GM21515 (cell line): ENCODE results near the gene EIF2B5.

Source experiments
- ATAC-seq: cut with Tn5 transposase; IDR thresholded peaks from one replicate; pipeline ENCODE4 v1.9.1; 2021; ENCODE audit not compliant: unreplicated experiment

EIF2B5 gene

DNA sequence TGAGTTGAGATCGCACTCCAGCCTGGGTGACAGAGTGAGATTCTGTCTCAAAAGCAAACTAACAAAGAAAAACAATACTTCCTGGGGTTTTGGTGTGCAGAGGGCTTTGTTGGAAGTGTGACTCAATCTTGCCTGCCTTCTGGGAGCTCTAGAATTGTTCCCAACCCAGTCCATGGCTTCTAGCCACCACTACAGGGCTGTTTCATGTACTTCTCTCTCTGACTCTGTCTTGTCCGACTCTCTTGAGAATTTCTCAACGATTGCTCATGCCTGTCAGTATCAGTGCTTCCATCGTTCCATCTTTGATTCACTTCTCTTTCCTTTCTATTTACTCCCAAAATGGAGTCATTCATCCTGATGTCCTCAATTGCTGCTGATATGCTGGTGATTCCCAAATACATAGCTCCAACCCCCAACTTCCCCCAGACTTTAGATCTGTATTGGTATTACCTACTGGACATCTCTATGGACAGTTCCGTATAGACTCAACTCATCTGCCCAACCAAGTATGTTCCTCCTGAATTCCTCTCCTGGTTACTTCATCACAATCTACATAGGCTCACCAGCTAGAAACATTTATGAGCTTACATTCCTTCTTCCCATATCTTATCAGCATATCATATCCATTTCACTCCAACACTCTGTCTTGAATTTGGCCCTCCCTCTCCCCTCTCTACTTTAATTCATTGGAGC is 37.7 kb downstream of the EIF2B5 start:
- ATAC-seq = no peak

DNA sequence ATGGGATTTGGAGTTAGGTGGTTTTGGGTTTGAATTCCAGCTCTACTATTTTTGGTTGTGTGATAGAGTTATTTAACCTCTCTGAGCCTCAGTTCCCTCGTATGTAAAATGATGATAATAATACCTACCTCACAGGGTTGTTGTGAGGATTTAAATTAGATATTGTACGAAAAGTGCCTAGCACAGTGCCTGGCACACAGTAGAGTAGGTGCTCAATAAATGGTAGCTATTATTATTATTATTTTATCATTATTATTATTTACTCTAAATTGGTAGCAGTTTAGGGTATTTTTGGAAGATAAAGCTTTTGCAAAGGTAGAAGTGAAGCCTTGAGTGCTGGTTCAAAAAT is 38.2 kb downstream of the EIF2B5 start:
- no peak for ATAC-seq

DNA sequence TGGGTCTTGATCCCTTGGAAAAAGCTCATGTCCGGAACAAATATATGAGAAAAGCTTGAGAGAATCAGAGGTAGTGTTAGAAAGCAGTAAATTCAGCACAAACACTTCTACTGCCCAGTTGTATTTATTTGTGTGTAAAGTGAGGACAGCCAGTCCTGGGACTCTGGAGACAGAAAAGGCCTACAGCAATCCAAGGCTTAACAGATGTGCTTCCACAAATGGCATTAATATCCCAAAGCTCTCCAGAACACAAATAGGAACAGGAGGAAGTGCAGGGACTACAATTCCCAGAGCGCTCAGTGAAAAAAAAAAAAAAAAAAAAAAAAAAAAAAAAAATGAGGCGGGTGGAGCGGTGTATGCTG is 39.1 kb downstream of the EIF2B5 start:
- ATAC-seq = no peak

DNA sequence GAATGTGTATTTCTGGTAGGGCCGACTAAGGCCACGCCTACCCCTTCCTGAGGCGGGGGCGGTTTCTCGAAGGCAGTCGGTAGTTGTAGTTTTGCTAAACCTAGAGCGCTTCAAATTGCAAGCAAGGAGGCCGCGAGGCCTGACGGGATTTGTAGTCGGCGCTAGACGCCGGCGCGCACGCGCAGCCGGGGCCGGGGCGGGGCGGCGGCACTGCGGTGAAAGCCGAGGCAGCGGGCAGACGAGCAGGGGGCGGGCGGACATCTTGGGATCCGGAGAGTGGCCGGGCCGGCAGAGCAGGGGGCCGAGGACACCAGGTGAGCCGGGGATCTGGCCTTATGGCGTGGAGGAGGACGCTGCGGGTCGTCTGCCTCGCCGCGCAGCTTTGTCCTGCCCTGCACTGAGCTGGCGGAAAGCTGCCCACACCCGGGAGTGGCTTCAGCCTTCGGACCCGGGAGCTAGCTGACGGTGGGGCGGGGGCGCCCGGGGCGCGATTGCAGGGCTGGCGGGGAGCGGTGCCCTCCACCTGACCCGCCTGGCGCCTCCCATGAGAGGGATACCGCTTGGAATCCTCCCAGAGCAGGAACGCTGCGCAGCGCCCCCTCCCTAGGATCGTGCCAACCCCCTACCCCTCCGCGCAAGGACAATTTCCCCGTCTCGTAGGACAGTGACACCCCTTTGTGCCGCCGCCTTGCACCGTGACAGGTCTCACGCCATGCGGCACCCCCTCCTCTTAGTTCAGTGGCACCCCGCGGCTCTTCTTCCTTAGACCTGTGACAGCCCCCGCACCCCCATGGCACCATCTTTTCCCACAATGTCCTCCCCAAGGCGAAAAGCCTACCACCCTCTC is 39.7 kb downstream of the EIF2B5 start, which contains the start of gene AP2M1:
AP2M1 (plus strand) TSS at position 210 of the 847 bp plus-strand sequence. CDS start 2,139 bp downstream, outside the sequence.
- peak; percentile 92 for ATAC-seq

DNA sequence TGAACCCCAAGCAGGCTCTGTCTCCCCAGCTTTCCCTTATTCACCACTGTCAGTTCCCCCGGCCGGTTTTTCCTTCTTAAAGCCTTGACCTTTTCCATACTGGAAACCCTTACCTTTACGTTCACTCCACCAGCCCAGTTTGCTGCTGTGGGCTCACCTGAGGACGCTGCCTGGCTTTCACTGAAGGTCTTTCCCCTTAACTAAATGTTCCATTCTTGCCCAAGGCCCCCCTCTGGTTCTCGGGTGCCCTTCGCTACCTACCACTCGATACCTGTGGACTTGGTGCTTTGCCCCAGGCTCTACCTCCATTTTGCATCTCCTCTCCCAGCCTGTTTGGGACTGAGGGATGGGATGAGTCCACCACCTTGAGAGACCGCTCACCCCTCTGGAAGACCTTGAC is 40.3 kb downstream of the EIF2B5 start:
- ATAC-seq = no peak

DNA sequence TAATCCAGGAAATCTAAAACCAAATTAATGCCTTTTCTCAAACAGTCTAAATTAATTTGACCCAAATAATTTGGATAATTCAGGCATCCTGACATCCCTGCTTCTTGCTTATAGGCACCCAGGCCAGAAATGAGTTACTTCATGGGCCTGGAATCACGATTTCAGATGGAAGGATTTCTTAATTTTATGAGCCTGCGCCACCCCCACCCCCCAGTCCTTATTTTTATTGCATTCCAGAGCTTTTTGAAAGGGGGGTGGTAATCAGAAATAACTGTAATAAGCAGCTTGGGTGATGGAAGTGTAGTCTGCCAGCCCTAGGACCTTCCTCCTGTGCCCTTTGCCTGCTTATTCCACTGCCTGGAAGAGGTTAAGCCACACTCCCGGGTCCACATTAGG is 40.8 kb downstream of the EIF2B5 start:
- no peak for ATAC-seq

DNA sequence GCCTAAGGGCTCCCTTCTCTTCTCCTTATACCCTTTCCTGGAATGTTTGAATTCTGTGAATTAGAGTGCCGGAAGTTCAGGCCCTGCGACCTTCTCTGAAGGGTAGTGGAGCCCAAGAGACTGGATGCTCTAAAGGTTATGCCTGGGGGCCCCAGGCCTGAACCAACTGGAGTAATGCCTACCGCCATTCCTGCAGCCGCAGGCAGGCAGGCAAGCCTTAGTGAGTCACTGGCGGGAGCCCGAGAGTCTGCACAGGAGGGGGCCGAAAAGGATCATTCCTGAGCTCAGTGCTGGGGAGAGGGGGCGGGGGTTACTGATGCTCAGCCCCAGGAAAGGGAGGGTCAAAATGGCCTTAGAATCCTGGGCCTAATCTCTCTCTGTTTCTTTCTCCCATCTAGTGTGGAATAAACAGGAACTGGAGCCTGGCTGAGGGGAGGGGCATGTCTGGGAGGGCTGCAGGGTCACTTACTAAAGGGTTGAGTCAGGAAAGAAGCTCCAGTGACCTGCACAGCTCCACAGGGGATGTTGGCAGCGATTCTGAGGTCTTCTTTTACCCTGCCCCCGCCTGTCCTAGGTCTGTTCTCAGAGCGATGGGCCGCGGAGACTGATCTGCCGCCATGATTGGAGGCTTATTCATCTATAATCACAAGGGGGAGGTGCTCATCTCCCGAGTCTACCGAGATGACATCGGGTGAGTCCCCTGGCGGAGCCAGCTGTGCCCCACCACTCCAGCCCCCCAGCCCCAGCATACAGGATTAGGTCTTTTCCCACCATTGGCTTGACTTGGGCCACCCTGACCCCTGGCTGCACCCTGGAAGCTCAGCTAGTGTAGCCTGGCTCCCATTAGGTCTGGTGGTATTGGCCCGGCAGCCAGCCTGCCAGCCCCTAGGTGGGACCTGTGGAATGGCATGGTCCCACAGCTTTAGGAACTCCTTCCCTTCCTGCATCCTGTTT is 41.5 kb downstream of the EIF2B5 start:
- ATAC-seq = no peak

DNA sequence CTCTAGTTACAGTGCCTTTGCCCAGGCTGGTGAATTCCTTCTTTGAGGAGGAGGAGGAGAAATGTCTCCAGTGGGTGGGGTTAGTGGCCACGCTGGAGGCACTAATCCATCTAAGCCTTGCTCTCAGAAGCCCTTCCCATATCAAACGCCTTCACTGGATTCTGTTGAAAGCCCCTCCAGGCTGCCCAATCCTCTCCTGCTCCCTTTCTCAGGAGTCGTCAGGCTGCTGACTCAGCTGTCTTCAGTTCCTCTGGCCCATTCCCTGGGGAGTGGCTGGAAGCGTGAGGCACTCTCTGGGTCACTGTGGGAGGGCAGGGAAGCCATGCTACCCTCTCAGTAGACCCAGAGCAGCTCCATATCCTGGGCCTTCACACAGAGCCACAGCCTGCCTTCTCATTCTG is 42.2 kb downstream of the EIF2B5 start:
- no peak for ATAC-seq

DNA sequence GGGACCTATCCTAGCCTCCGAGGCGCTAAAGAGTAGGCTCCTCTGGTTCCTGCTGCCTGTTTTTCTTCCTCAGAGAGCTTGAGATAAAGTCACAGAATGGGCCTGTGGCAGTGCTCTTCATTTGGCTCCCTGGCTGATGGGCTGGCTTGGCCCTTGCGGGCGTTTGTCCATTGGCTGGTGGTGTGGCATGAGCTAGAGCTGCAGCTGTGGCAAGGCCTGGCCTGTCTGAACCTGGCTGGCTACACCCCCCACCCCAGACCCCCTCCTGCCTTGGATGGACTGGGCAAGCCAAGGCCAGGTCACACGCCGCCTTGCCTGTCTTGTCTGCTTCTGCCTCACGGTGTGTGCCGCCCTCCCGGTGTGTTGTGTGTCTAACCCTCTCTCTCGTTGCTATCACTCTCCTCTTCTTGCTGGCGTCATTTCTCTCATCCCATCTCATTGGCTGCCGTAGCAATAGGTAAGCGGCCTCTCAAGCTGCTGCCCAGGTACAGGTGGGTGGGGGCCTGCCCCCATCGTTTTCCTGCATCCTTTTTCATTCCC is 42.7 kb downstream of the EIF2B5 start:
- no peak for ATAC-seq

DNA sequence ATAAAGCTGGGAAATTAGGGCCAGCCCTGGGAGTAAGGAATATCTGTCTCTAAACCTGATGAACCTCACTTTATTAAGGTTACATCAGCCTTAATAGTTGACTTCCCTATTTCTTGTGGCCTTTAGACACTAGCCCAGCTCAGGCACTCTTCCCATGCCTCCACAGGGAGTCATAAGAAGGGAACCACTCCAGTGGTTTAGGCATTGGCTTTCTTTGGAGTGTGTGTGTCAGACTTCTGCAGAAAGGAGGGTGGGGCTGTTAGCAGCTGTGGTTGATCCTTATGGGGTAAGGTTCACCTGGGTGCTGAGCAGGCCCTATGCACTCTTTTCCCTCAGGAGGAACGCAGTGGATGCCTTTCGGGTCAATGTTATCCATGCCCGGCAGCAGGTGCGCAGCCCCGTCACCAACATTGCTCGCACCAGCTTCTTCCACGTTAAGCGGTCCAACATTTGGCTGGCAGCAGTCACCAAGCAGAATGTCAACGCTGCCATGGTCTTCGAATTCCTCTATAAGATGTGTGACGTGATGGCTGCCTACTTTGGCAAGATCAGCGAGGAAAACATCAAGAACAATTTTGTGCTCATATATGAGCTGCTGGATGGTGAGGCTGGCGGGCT is 43.5 kb downstream of the EIF2B5 start:
- no peak for ATAC-seq

DNA sequence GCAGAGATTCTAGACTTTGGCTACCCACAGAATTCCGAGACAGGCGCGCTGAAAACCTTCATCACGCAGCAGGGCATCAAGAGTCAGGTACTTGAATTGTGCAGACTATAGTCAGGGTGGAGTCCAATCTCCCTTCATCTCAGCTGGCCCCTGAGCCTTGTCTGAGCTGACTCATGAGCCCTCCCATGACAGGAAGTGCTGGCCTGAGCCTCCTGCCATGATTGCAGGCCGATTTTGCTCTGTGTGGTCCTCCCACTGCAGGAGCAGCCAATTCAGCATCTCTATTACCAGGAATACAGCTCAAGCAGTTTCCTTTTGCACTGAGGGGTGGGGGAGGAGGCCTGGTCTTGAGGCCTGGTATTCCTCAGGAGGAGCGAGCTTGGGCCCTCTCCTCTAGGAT is 45.0 kb downstream of the EIF2B5 start:
- ATAC-seq = no peak

DNA sequence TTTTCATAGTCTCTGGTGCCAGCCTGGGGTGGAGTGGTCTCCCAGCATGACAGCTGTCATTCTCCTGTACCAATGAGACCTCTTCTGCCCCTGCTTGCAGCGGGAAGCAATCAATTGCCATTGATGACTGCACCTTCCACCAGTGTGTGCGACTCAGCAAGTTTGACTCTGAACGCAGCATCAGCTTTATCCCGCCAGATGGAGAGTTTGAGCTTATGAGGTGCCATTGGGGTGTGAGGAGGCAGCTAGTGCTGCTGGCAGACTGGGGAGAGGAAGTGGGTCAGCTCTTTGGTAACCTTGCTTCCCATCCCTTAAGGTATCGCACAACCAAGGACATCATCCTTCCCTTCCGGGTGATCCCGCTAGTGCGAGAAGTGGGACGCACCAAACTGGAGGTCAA is 46.4 kb downstream of the EIF2B5 start:
- no peak for ATAC-seq

DNA sequence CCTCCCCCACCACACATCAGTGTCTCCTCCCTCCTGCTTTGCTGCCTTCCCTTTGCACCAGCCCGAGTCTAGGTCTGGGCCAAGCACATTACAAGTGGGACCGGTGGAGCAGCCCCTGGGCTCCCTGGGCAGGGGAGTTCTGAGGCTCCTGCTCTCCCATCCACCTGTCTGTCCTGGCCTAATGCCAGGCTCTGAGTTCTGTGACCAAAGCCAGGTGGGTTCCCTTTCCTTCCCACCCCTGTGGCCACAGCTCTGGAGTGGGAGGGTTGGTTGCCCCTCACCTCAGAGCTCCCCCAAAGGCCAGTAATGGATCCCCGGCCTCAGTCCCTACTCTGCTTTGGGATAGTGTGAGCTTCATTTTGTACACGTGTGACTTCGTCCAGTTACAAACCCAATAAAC is 48.5 kb downstream of the EIF2B5 start:
- no peak for ATAC-seq

DNA sequence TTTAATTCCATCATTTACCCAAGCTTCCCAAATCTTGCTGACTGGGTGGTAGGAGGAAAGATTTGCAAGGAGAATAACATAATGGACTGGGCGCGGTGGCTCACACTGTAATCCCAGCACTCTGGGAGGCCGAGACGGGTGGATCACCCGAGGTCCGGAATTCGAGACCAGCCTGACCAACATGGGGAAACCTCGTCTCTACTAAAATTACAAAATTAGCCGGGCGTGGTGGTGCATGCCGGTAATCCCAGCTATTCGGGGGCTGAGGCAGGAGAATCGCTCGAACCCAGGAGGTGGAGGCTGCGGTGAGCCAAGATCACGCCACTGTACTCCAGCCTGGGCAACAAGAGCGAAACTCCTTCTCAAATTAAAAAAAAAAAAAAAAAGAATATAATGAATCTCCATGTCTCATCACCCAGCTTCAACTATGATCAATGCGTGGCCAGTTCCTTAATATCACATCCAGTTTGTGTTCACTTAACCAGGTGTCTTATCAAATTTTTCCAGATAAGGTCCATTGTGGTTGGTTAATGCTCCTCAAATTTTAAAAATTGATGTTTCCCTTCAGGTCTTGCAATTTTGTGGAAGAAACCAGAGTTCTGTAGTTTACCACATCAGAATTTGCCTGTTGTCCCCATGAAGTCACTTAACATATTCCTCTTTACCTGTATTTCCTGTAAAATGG is 49.5 kb downstream of the EIF2B5 start:
- no peak for ATAC-seq

DNA sequence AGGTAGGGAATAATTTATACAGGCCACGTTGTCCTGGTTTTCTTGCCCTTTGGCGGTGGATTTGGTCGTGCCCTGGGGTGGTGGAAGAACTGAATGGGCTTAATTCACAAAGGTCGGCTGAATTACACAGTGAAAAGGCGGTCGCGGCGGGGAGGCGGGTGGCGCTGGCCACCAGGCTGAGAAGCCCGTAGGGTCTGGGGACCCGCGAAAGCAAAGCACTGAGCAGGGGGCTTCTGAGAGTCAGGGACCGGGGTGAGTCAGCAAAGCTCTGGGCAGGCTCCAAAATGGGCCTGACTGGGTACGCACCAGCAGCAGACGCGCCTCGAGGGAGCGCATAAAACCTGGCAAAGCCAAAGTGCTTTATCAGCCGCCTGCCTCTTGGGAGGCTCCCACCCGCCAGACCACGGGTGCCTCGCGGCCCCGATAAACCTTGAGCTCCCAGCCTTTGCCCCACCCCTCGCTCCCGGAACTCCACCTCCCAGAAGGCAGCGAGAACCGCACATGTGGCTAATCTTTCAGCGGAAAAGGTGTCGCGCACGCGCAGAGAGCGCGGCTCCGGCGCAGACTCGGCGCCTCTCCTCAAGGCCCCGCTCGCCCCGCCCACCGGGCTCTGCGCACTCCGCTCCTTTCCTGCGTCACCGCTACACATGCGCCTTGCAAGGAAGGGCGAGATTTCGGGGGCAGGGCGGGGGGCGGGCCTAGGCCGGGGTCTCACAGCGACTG is 50.5 kb downstream of the EIF2B5 start:
- ATAC-seq = peak; percentile 85

DNA sequence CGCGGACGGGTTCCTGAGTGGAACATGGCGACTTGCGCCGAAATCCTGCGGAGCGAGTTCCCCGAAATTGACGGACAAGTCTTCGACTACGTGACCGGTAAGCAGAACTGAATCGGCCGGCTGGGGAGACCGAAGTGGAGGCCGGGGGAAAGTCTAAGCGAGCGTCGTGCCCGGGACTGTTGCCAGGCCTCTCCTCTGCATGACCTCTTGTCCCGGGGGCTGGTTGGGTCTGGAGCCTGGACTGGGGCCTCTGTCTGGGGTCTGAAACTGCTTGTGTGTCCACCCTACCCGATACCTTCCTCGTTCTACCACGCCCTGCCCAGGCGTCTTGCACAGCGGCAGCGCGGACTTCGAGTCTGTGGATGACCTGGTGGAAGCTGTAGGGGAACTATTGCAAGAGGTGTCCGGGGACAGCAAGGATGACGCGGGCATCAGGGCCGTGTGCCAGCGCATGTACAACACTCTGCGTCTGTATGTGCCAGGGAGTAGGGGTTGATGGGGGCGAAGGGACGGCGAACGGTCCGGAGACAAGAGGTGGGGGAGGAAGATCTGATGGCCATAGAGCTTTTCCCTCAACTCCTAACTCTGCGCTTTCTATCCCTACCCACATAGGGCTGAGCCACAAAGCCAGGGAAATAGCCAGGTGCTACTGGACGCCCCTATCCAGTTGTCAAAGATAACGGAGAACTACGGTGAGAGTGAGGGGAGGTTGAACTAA is 51.2 kb downstream of the EIF2B5 start, which contains the start of gene ABCF3:
ABCF3 (plus strand) TSS at position 16 of the 718 bp plus-strand sequence; CDS start at position 25, 9 bp downstream.
- peak; percentile 22 for ATAC-seq

DNA sequence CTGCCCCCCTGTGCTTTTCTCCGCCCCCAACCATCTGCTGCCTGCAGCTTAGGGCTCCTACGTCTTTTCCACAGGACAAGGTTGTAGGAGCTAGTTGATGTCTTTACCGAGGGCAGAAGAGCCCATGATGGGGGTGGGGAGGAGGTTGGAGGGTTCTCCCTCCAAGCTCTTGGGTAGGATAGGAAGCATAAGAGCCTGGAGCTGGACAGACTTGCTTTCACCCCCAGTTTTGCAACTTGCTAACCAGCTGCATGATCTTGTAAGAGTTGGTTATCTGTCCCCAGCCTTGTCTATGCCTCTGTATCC is 51.7 kb downstream of the EIF2B5 start:
- ATAC-seq = no peak

DNA sequence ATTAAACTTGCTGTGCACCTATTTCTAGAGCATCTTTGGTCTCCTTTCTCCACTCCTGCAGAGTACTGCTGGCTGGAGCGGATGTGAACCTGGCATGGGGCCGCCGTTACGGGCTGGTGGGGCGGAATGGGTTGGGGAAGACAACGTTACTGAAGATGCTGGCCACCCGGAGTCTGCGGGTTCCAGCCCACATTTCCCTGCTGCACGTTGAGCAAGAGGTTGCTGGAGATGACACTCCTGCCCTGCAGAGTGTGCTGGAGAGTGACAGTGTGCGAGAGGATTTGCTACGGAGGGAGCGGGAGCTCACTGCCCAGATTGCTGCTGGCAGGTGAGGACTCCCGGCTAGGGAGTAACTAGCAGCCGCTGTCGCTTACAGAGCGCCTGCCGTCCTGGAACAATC is 52.9 kb downstream of the EIF2B5 start:
- no peak for ATAC-seq

DNA sequence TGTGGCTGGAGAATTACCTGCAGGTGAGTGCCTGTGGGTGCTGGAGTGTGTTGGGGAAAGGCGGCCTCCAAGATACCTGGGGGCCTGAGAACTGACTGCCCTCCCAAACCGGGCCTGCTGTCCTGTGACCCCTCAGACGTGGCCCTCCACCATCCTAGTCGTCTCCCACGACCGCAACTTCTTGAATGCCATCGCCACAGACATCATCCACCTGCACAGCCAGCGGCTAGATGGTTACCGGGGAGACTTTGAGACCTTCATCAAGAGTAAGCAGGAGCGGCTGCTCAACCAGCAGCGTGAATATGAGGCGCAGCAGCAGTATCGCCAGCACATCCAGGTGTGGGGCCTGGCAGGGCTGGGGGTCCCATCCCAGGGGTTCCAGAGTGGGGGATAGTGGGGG is 54.3 kb downstream of the EIF2B5 start:
- no peak for ATAC-seq
